Measurements from ENCODE around the gene SLC16A9.

The SLC16A9 gene

GRCh38 chr10:59718257-59718656 is 8.6 kb upstream of the SLC16A9 start:
- DNase-seq = no peak

GRCh38 chr10:59713196-59713821 is 3.7 kb upstream of the SLC16A9 start:
- no peak for DNase-seq

DNA sequence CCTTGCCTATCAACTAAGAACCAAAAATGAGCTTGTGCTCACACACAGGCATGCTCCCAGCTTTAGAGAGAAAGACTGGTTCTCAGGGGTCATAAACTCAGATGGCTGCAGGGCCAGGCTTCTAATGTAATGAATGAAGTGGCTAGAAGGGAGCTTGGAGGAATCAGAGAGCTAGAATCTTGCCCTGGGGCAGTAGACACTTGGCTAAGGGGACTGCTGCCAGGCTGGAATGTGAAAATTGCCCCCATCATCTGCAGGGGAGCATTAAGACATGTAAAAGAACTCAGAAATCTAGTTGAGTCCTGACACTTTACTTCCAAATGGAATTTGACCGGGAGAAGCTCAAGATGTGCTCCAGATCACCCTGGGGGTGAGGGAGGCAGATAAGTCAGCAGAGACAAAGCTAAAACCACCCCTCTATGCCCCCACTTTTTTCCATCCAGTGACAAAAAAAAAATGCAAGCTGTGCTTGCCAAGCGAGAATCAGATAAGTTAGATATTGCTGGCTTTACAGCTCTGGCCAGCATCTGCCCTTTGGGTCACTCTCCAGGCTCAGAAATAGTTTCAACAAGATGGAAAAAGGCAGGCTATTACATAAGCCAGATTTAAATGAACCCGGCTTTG is 2.3 kb upstream of the SLC16A9 start:
- no peak for DNase-seq

- no peak for DNase-seq
Observed at GRCh38 chr10:59708816-59709394, 745 bp downstream of the SLC16A9 start.

DNA sequence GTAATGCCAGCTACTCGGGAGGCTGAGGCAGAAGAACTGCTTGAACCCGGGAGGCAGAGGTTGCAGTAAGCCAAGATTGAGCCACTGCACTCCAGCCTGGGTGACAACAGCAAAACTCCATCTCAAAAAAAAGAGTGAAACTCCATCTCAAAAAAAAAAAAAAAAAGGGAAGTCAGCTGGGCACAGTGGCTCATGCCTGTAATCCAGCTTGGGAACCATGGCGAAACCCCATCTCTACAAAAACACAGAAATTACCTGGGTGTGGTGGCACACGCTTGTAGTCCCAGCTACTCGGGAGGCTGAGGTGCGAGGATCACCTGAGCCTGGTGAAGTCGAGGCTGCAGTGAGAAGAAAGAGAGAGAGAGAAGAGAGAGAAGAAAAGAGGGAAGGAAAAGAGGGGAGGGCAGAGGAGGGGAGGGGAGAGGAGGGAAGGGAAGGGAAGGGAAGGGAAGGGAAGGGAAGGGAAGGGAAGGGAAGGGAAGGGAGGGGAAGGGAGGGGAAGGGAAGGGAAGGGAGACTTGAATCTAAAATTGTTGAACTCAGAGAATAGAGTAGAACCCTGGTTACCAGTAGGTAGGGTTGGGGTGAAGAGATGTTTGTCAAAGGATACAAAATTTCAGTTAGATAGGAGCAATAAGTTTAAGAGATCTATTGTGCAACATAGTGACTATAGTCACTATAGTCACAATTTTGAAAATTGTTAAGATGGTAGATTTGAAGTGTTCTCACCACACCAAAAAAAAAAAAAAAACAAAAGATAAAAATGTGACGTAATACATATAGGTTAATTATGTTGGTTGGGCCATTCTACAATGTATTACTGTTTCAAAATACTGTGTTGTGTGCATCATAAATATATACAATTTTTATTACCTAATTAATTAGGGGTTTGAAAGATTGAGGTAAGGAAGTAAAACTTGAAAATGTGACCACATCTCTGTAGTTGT is 2.5 kb downstream of the SLC16A9 start:
- DNase-seq = no peak

GRCh38 chr10:59705931-59706330 is 3.7 kb downstream of the SLC16A9 start:
- DNase-seq = no peak

DNA sequence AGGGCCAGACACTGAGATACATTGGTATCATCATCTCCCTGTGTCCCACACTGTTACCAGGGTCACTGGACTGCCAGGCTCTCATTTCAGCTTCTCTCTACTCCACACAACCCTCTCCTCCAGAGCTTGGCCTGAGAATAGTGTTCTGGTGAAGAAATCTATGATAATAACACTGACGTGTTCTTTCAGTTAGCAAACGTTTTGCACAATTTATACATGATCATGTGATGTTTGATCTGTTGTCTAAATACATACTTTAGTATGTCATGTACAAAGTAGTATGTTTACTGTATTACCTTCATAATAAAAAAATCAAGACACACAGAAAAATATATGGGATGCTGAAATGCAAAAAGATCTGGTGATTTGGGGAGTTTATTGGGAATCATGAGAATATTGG is 5.0 kb downstream of the SLC16A9 start:
- no peak for DNase-seq

- no peak for DNase-seq
Observed at GRCh38 chr10:59702347-59702746, 7.3 kb downstream of the SLC16A9 start.

GRCh38 chr10:59700709-59701108 is 8.9 kb downstream of the SLC16A9 start:
- no peak for DNase-seq

- DNase-seq = no peak
Observed at GRCh38 chr10:59698326-59698725, 11.3 kb downstream of the SLC16A9 start.

GRCh38 chr10:59695637-59696036 is 14.0 kb downstream of the SLC16A9 start:
- DNase-seq = no peak

DNA sequence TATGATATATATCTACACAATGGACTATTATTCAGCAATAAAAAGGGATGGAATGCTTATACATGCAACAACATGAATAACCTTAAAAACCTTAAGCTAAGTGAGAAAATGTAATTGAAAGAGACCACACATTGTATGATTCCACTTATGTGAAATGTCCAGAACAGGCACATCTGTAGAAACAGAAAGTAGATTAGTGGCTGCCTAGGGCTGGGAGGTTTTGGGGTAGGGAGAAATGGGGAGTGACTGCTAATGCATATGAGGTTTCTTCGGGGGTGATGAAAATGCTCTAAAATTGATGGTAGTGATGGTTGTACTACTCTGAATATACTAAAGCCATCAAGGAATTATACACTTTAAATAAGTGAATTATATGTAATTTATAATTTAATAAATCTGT is 14.7 kb downstream of the SLC16A9 start:
- DNase-seq = no peak

DNA sequence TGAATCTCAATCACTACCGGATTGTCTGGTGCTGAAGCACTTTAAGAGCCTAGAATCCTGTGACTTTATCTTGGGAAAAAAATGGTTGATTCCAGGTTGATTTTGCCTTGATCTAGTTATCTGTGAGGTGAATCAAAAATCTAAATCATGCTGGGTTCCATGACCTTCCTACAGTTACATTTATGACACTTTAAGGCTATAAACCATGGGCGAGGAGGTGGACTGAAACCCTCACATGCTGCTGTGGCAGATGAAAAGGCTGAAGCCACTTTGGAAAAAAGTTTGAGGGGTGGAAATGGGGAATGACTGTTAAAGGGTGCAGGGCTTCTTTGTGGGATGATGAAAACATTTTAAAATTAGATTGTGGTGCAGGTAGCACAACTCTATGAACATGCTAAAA is 17.5 kb downstream of the SLC16A9 start:
- no peak for DNase-seq

- DNase-seq = no peak
Observed at GRCh38 chr10:59688921-59689351, 20.7 kb downstream of the SLC16A9 start.

- DNase-seq = no peak
Observed at GRCh38 chr10:59687657-59688056, 22.0 kb downstream of the SLC16A9 start.

GRCh38 chr10:59684006-59684405 is 25.6 kb downstream of the SLC16A9 start:
- DNase-seq = no peak

DNA sequence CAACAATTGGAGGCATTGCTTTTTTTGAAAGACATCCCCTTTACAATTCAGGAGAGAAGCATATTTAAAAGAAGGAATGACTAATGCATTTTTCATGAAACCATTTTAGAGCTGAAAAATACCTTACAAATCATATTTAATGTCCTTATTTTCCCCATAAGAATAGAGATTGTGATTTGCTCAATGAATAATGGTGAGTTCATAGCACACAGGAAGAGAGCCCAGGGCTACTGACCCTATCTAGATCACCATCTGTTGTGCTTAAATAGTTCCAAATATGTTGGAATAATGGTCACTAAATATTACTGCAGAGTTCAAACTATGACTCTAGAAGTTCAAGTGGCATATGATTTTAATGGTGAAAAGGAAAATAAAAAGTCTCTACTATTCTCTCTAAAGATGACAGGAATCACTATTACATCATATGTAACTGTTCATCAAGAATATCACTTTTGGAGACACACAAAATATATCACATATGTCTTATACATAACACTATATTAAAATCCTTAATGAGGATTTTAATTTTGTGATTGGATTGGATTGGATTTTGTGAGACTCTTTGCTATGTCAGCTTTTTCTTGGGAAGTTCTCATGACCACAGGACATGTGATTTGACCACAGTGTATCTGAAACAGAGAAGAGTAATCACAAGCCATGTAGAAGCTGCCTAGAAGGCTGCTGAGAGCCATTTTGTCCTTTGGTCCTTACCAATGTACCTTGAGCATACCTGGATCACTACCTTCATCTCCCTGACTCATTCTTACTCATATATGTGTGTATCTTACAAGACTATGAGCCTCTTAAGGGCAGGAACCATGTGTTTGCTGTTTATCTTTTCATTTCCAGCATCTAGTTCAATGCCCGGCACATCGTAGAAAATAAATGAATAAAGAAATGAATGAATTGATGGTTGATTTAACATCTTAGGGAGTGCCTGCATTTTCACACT is 26.4 kb downstream of the SLC16A9 start:
- DNase-seq = no peak

DNA sequence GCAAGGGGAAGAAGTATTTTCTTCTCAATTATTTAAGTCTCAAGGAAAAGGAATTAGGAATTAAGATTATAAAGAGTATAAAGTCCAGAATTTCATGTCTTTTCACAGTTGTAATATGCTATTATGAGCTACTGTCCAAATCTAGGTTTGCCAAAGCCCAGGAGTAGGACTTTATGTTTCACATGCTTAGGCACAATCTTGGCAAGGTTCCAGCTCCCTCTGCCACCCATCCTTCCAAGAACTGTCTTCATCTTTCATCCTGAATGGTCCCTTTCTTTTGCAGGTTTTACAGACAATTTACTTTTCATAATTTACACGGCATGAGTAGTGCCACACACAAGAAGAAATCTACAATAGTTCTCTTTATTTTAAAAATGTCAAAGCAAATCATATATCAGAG is 29.5 kb downstream of the SLC16A9 start:
- no peak for DNase-seq

- no peak for DNase-seq
Observed at GRCh38 chr10:59678884-59679301, 30.8 kb downstream of the SLC16A9 start.

DNA sequence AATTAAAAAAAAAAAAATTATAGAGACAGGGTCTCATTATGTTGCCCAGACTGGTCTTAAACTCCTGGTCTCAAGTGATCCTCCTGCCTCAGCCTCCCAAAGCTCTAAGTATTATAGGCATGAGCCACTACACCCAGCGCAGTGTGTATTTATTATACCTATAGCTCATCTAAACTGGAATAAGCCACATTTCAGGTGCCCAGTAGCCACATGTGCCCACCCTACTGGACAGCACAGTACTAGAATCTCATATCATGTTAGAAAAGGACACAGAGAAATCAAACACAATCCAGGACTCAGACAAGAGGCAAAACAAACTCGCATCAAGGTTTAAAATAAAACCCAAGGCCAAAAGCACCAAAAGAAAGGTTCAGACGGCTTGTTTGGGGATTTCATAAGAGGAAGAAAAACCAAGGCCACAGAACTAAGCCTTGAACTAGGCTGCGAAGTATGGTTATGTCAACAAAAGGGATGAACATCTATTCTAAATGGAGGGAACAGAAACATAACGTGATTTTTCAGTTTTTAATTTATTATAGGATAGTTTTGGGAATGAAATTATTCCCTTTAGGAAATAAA is 32.3 kb downstream of the SLC16A9 start:
- no peak for DNase-seq

DNA sequence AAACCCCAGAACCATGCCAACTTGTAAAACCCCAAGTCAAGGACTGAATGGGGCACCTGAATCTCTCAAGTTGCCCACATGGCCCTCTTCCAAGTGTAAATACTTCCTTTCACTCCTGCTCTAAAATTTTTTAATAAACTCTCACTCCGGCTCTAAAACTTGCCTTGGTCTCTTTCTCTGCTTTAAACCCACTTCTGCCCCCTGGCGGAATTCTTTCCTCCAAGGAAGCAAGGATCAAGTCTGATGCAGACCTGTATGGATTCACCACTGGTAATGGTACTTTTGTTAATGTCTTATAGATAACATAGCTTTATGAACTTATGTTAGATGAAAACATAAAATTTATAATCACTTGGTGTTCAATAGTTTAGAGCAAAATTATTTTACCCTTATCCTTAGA is 33.8 kb downstream of the SLC16A9 start:
- no peak for DNase-seq

All from activated gamma-delta T cell (primary cell).